ENCODE data around the gene ITSN1.
"Not testable (repeated sequence)": the region's sequence is repeated elsewhere in the genome, so short reads cannot be mapped to it uniquely, and the experiment has no call there.

Gene ITSN1

GRCh38 chr21:33860332-33860879 is 218.1 kb downstream of the ITSN1 start:
- no peaks in the 10 kb centered on the region for H3K27me3 ChIP-seq (ENCODE audit: control insufficient read depth in 1 of 2, insufficient read depth in 2 of 2, low read length in 2 of 2)
- no peaks in the 10 kb centered on the region for H3K9me3 ChIP-seq (ENCODE audit: control insufficient read depth in 2 of 2, low read length in 2 of 2)
- no peak overlapping the region for H3K9ac ChIP-seq (ENCODE audit: low read length in 2 of 2)
- H3K27ac ChIP-seq (ENCODE audit: low read length) = no peak overlapping the region
- no peaks in the 10 kb centered on the region for H3K36me3 ChIP-seq (ENCODE audit: control insufficient read depth in 2 of 2, insufficient read depth in 2 of 2, low read length in 2 of 2)
- no peak overlapping the region for H3K4me3 ChIP-seq (ENCODE audit: low read length in 2 of 2)
- peaks cover 2% of the 10 kb centered on the region for H3K4me1 ChIP-seq (ENCODE audit: control insufficient read depth, insufficient read depth, low read length)

GRCh38 chr21:33861125-33861524 is 218.8 kb downstream of the ITSN1 start:
- H3K36me3 ChIP-seq (ENCODE audit: control insufficient read depth in 2 of 2, insufficient read depth in 2 of 2, low read length in 2 of 2) = no peaks in the 10 kb centered on the region
- H3K9ac ChIP-seq (ENCODE audit: low read length in 2 of 2) = no peak overlapping the region
- H3K4me3 ChIP-seq (ENCODE audit: low read length in 2 of 2) = no peak overlapping the region
- H3K27me3 ChIP-seq (ENCODE audit: control insufficient read depth in 1 of 2, insufficient read depth in 2 of 2, low read length in 2 of 2) = no peaks in the 10 kb centered on the region
- no peaks in the 10 kb centered on the region for H3K9me3 ChIP-seq (ENCODE audit: control insufficient read depth in 2 of 2, low read length in 2 of 2)
- H3K4me1 ChIP-seq (ENCODE audit: control insufficient read depth, insufficient read depth, low read length) = peaks cover 2% of the 10 kb centered on the region
- no peak overlapping the region for H3K27ac ChIP-seq (ENCODE audit: low read length)

- H3K27ac ChIP-seq (ENCODE audit: low read length); H3K27me3 ChIP-seq (ENCODE audit: control insufficient read depth in 1 of 2, insufficient read depth in 2 of 2, low read length in 2 of 2): not testable (repeated sequence)
Measured at GRCh38 chr21:33863191-33863590, 220.9 kb downstream of the ITSN1 start.

GRCh38 chr21:33864150-33864549 is 221.8 kb downstream of the ITSN1 start:
- H3K9ac ChIP-seq (ENCODE audit: low read length in 2 of 2) = no peak overlapping the region
- no peaks in the 10 kb centered on the region for H3K9me3 ChIP-seq (ENCODE audit: control insufficient read depth in 2 of 2, low read length in 2 of 2)
- no peak overlapping the region for H3K27ac ChIP-seq (ENCODE audit: low read length)
- H3K4me3 ChIP-seq (ENCODE audit: low read length in 2 of 2) = no peak overlapping the region
- H3K27me3 ChIP-seq (ENCODE audit: control insufficient read depth in 1 of 2, insufficient read depth in 2 of 2, low read length in 2 of 2) = no peaks in the 10 kb centered on the region
- peaks cover 2% of the 10 kb centered on the region for H3K4me1 ChIP-seq (ENCODE audit: control insufficient read depth, insufficient read depth, low read length)
- no peaks in the 10 kb centered on the region for H3K36me3 ChIP-seq (ENCODE audit: control insufficient read depth in 2 of 2, insufficient read depth in 2 of 2, low read length in 2 of 2)

More at GRCh38 chr21:33863191-33863590, 220.9 kb downstream of the ITSN1 start:
- not testable (repeated sequence) for H3K36me3 ChIP-seq (ENCODE audit: control insufficient read depth in 2 of 2, insufficient read depth in 2 of 2, low read length in 2 of 2); H3K4me1 ChIP-seq (ENCODE audit: control insufficient read depth, insufficient read depth, low read length); H3K9ac ChIP-seq (ENCODE audit: low read length in 2 of 2); H3K4me3 ChIP-seq (ENCODE audit: low read length in 2 of 2); H3K9me3 ChIP-seq (ENCODE audit: control insufficient read depth in 2 of 2, low read length in 2 of 2)

- no peaks in the 10 kb centered on the region for H3K27me3 ChIP-seq (ENCODE audit: control insufficient read depth in 1 of 2, insufficient read depth in 2 of 2, low read length in 2 of 2)
- H3K9ac ChIP-seq (ENCODE audit: low read length in 2 of 2) = no peak overlapping the region
- no peaks in the 10 kb centered on the region for H3K4me1 ChIP-seq (ENCODE audit: control insufficient read depth, insufficient read depth, low read length)
- no peaks in the 10 kb centered on the region for H3K9me3 ChIP-seq (ENCODE audit: control insufficient read depth in 2 of 2, low read length in 2 of 2)
- no peak overlapping the region for H3K27ac ChIP-seq (ENCODE audit: low read length)
- no peak overlapping the region for H3K4me3 ChIP-seq (ENCODE audit: low read length in 2 of 2)
- no peaks in the 10 kb centered on the region for H3K36me3 ChIP-seq (ENCODE audit: control insufficient read depth in 2 of 2, insufficient read depth in 2 of 2, low read length in 2 of 2)
Measured at GRCh38 chr21:33865176-33865575, 222.9 kb downstream of the ITSN1 start.

GRCh38 chr21:33865996-33866575 is 223.8 kb downstream of the ITSN1 start:
- H3K36me3 ChIP-seq (ENCODE audit: control insufficient read depth in 2 of 2, insufficient read depth in 2 of 2, low read length in 2 of 2) = no peaks in the 10 kb centered on the region
- no peak overlapping the region for H3K9ac ChIP-seq (ENCODE audit: low read length in 2 of 2)
- H3K4me3 ChIP-seq (ENCODE audit: low read length in 2 of 2) = no peak overlapping the region
- no peaks in the 10 kb centered on the region for H3K9me3 ChIP-seq (ENCODE audit: control insufficient read depth in 2 of 2, low read length in 2 of 2)
- H3K27ac ChIP-seq (ENCODE audit: low read length) = no peak overlapping the region
- no peaks in the 10 kb centered on the region for H3K27me3 ChIP-seq (ENCODE audit: control insufficient read depth in 1 of 2, insufficient read depth in 2 of 2, low read length in 2 of 2)
- no peaks in the 10 kb centered on the region for H3K4me1 ChIP-seq (ENCODE audit: control insufficient read depth, insufficient read depth, low read length)

- Histone ChIP-seq H3K9ac (ENCODE audit: low read length in 2 of 2) (no peak overlapping the region), H3K36me3 (ENCODE audit: control insufficient read depth in 2 of 2, insufficient read depth in 2 of 2, low read length in 2 of 2) (no peaks in the 10 kb centered on the region), H3K4me3 (ENCODE audit: low read length in 2 of 2) (no peak overlapping the region), H3K9me3 (ENCODE audit: control insufficient read depth in 2 of 2, low read length in 2 of 2) (no peaks in the 10 kb centered on the region), H3K4me1 (ENCODE audit: control insufficient read depth, insufficient read depth, low read length) (no peaks in the 10 kb centered on the region), H3K27me3 (ENCODE audit: control insufficient read depth in 1 of 2, insufficient read depth in 2 of 2, low read length in 2 of 2) (no peaks in the 10 kb centered on the region), H3K27ac (ENCODE audit: low read length) (no peak overlapping the region)
Measured at GRCh38 chr21:33866826-33867225, 224.5 kb downstream of the ITSN1 start.

GRCh38 chr21:33867868-33868267 is 225.6 kb downstream of the ITSN1 start:
- H3K4me3 ChIP-seq (ENCODE audit: low read length in 2 of 2); H3K4me1 ChIP-seq (ENCODE audit: control insufficient read depth, insufficient read depth, low read length): not testable (repeated sequence)

GRCh38 chr21:33869873-33870272 is 227.6 kb downstream of the ITSN1 start:
- no peaks in the 10 kb centered on the region for H3K4me1 ChIP-seq (ENCODE audit: control insufficient read depth, insufficient read depth, low read length)
- H3K9ac ChIP-seq (ENCODE audit: low read length in 2 of 2) = no peak overlapping the region
- no peaks in the 10 kb centered on the region for H3K27me3 ChIP-seq (ENCODE audit: control insufficient read depth in 1 of 2, insufficient read depth in 2 of 2, low read length in 2 of 2)
- no peaks in the 10 kb centered on the region for H3K36me3 ChIP-seq (ENCODE audit: control insufficient read depth in 2 of 2, insufficient read depth in 2 of 2, low read length in 2 of 2)
- no peaks in the 10 kb centered on the region for H3K9me3 ChIP-seq (ENCODE audit: control insufficient read depth in 2 of 2, low read length in 2 of 2)
- H3K27ac ChIP-seq (ENCODE audit: low read length) = no peak overlapping the region
- no peak overlapping the region for H3K4me3 ChIP-seq (ENCODE audit: low read length in 2 of 2)

More at GRCh38 chr21:33867868-33868267, 225.6 kb downstream of the ITSN1 start:
- not testable (repeated sequence) for H3K36me3 ChIP-seq (ENCODE audit: control insufficient read depth in 2 of 2, insufficient read depth in 2 of 2, low read length in 2 of 2); H3K27ac ChIP-seq (ENCODE audit: low read length); H3K9me3 ChIP-seq (ENCODE audit: control insufficient read depth in 2 of 2, low read length in 2 of 2); H3K9ac ChIP-seq (ENCODE audit: low read length in 2 of 2); H3K27me3 ChIP-seq (ENCODE audit: control insufficient read depth in 1 of 2, insufficient read depth in 2 of 2, low read length in 2 of 2)

- Histone ChIP-seq H3K4me3 (ENCODE audit: low read length in 2 of 2) (no peak overlapping the region), H3K4me1 (ENCODE audit: control insufficient read depth, insufficient read depth, low read length) (no peaks in the 10 kb centered on the region), H3K36me3 (ENCODE audit: control insufficient read depth in 2 of 2, insufficient read depth in 2 of 2, low read length in 2 of 2) (no peaks in the 10 kb centered on the region), H3K27ac (ENCODE audit: low read length) (no peak overlapping the region), H3K9ac (ENCODE audit: low read length in 2 of 2) (no peak overlapping the region), H3K27me3 (ENCODE audit: control insufficient read depth in 1 of 2, insufficient read depth in 2 of 2, low read length in 2 of 2) (no peaks in the 10 kb centered on the region), H3K9me3 (ENCODE audit: control insufficient read depth in 2 of 2, low read length in 2 of 2) (no peaks in the 10 kb centered on the region)
Measured at GRCh38 chr21:33870768-33871167, 228.5 kb downstream of the ITSN1 start.

- no peaks in the 10 kb centered on the region for H3K36me3 ChIP-seq (ENCODE audit: control insufficient read depth in 2 of 2, insufficient read depth in 2 of 2, low read length in 2 of 2)
- H3K9me3 ChIP-seq (ENCODE audit: control insufficient read depth in 2 of 2, low read length in 2 of 2) = no peaks in the 10 kb centered on the region
- H3K9ac ChIP-seq (ENCODE audit: low read length in 2 of 2) = no peak overlapping the region
- no peak overlapping the region for H3K4me3 ChIP-seq (ENCODE audit: low read length in 2 of 2)
- no peaks in the 10 kb centered on the region for H3K27me3 ChIP-seq (ENCODE audit: control insufficient read depth in 1 of 2, insufficient read depth in 2 of 2, low read length in 2 of 2)
- H3K27ac ChIP-seq (ENCODE audit: low read length) = no peak overlapping the region
- no peaks in the 10 kb centered on the region for H3K4me1 ChIP-seq (ENCODE audit: control insufficient read depth, insufficient read depth, low read length)
Measured at GRCh38 chr21:33871171-33871570, 228.9 kb downstream of the ITSN1 start.
